Occipital lobe (tissue), 2 donors: Measurements from ENCODE around the gene MRPL39. TPM values are rescaled to one million over a fixed set of nuclear protein-coding genes. Genes with fewer than 3 reads are reported as not detected.

Experiments
- DNase-seq: peaks from one replicate; lab custom pipeline; 2025; lab: John Stamatoyannopoulos, UW
- total RNA-seq: library from RNA; depleted of rRNA; stranded (reverse); fragments of >200 nt; gene quantifications from one replicate; pipeline ENCODE4 v1.2.3, GENCODE V29; 2014

Gene MRPL39
- total RNA-seq, 1 donor from 2014 or later = 32.3 TPM

DNA sequence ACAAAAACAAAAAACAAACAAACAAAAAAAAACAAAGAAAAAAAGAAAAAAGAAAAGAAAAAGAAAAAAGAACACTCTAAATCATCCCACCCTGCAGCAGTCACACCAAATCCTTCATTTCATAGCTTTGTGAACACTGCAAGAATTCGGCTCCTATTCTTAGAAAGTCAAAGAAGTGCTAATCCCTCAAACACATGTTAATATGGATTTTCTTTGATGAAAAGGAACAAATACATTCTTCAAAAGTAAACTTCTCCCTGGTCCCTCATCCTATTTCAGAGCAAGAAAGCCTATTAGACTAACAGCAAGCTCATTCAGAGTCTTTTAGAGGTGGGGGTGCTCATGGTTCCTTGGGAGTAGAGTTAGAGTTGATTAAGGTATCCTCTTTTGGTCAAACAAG is 7.2 kb upstream of the MRPL39 start:
- no peak for DNase-seq

GRCh38 chr21:25608044-25608737 is 910 bp upstream of the MRPL39 start:
- DNase-seq = peak; percentile 62

DNA sequence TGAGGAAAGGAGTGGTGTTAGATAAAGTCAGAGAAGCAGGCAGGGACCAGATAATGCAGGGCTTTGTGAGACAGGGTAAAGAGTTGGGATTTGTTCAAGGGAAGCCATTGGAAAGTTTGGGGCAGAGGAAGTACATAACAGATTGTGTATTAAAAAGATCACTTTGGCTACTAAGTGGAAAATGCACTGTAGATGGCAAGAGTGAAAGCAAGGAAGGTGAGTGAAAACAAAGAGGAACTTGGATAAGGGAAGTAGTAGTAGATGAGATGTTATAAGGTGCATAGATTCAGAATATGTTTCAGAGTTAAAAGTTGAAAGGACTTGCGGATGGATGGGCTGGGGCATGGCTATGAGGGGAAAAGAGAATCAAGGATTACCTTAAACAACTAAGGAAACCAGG is 17.4 kb downstream of the MRPL39 start:
- DNase-seq = no peak

- no peak for DNase-seq
Measured at GRCh38 chr21:25586791-25587190, 20.5 kb downstream of the MRPL39 start.

DNA sequence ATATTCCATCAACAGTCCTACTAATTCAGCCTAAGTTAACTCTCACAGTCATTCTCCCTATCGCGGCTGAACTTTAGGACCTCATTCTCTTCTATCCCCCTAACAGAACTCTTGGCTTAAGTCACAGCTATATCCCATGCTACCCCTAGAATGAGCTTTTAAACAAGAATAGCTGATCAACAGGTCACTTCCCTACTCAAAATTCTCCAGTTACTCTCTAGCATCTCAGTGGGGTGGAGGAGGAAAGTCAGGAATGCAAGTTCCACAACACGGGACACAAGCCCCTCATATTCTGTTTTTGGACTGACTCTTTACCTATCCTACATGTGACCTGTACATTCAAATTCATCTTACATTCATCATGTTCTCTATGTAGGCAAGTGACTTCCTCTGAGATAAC is 21.0 kb downstream of the MRPL39 start:
- DNase-seq = no peak

- no peak for DNase-seq
Measured at GRCh38 chr21:25584833-25585676, 22.2 kb downstream of the MRPL39 start.

- no peak for DNase-seq
Measured at GRCh38 chr21:25583370-25584130, 23.7 kb downstream of the MRPL39 start.

DNA sequence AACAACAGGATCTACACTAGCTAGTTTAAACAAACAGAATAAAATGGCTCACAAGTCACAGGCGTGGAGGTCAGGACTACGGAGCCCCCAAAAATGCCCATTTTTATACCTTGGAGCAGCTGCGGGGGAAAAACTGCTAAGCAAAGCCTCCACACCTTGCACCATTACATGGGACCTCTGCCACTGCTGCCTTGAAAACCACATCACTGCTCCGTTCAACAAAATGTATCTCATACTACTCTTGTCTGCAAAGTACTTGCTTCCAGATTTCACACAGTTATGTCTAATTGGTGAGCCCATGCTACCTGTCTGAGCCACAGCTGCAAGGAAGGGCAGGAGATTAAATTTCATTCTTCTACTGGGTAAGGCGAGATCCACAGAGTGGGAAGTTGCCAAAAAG is 24.4 kb downstream of the MRPL39 start:
- DNase-seq = no peak

DNA sequence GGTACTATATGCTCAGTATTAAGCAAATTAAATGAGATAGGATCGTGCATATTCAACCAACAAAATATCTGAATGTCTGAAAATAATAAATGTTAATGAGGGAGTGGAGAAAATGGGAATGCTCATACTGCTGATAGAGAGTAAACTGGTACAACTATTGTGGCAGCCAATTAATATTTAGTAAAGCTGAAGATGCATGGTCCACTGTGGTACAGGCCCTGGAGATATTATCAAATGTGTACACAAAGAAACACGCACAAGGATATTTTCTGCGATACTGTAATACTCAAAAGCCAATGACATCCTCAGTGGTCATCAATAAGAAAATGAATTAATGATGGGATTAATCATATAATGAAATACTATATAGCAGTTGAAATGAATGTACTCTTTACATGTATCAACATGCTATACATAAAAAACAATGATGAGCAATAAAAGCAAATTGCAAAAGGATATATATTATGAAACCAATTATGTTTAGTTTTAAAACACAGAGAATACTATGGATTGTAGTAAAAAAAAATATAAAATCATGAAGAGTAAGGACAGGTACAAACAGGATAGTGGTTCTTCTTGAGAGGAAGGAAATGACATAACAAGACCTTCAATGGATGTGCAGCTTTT is 25.0 kb downstream of the MRPL39 start:
- DNase-seq = no peak

DNA sequence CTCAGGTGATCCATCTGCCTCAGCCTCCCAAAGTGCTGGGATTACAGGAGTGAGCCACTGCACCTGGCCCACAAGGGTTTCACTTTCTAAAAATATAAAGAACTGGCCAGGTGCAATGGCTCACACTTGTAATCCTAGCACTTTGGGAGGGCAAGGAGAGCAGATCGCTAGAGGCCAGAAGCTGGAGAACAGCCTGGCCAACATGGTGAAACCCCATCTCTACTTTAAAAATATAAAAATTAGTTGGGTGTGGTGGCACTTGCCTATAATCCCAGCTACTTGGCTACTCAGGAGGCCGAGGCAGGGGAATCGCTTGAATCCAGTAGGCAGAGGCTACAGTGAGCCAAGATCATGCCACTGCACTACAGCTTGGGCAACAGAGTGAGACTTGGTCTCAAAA is 25.7 kb downstream of the MRPL39 start:
- DNase-seq = no peak

DNA sequence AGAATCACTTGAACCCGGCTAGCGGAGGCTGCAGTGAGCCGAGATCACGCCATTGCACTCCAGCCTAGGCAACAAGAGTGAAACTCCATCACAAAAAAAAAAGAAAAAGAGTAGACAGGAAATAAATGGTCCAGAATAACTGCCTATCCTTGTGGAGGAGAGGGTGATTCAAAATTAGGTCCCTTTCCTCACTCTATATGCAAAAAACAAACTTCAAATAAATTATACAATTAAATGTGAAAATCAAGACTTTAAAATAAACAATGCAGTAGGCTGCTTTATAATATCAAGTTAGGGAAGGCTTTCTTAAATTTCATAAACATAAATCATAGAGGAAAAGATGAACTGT is 26.4 kb downstream of the MRPL39 start:
- no peak for DNase-seq

GRCh38 chr21:25579226-25580013 is 27.9 kb downstream of the MRPL39 start:
- no peak for DNase-seq

- DNase-seq = no peak
Measured at GRCh38 chr21:25578056-25578961, 29.0 kb downstream of the MRPL39 start.

DNA sequence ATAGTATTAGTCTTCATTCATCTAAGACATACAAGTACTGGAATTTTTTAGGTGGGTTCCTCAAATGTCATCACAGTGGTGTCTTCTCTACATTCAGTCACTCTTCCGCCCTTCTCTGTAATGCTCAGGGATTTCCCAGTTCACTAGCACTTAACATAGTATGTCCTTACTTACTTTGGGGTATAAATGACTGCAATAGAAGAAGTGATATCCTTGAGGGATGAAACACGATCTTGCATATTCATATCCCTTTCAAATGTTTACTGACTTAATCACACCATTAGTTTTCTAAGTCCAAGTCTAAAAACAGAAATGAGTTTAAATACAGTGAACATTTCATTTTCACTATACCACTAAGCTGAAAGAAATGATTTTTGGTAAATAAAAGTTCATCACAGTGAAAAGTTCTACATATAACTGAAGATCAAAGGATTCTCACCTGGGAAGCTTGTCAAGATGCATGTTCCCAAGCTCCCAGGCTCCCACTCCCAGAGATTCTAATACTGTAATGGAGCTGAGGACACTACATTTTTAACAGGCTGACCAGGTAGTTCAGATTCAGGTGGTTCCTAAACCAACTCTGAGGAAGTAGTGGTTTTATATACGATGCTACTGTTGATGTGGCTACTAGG is 29.7 kb downstream of the MRPL39 start:
- DNase-seq = no peak

- peak; percentile 15 for DNase-seq
Measured at GRCh38 chr21:25573409-25574206, 33.7 kb downstream of the MRPL39 start.

DNA sequence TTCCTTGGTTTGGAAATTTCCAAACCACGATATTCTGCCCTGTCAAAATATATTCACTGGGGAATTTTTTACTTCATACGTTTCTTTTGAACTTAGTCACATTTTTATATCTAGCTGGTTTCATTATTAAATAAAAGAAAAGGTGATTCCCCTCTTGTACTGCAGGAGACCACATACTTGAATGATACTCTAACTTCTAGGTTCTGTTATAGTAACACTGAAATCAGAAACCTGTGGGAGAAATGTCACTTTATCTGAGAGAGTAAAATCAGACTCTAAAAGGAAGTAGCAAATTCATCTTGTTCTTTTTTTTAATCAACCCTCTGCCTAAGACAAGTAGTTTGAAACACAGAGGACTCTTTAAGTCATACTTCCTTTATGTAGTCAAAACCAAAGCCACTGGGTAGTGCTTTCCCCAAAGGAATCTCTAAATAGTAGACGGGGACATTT is 34.4 kb downstream of the MRPL39 start:
- no peak for DNase-seq

DNA sequence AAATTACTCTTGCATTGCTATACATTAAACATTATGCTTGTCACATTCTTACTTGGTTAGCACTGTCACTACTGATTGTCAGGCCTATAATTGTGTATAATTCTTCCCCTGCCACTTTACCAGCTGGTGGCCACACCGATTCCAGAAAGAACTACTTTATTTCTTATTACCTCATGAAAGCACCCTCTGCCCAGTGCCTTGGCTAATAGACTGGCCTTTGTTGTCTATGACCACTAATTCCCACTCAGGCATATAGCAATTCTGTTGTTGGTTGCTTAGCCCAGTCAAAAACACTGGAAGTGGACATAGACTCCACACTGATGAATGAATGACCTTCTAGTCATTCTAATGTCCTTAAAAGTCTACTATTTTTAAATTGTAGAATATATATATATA is 35.6 kb downstream of the MRPL39 start:
- DNase-seq = no peak

GRCh38 chr21:25569711-25570110 is 37.6 kb downstream of the MRPL39 start:
- no peak for DNase-seq

DNA sequence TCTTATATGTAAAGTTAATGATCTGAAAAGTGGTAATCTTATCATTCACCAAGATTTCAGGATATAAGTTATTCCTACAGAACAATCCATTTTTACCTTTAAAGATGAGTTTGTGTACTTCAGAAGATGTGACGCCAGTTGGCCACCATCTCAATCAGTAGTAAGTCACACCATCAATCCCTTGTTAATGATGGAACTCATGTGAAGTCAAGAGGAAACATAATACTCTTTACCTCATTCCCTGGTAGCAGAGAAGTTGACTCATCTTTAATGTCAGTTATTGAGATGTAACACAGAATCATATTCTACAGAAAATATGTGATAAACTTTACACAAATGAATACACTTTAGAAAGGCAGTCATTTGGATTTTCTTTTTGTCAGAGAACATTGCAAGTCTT is 38.2 kb downstream of the MRPL39 start:
- no peak for DNase-seq
